ENCODE measurements around the gene GADL1.

Gene GADL1

GRCh38 chr3:30729512-30729911 is 164.9 kb downstream of the GADL1 start:
- TF ChIP-seq CTCF (IDR thresholded peaks at IDR 0.05; ENCODE audit: low read depth, low read length, missing control alignments) = no peak
- DNase-seq (ENCODE audit: low read depth) = no peak
- in situ Hi-C loops (cut with HindIII; ENCODE audit: low sequenced_read_pairs) = no loop called here
- H3K4me3 ChIP-seq (ENCODE audit: low read depth, low read length) = no peak overlapping the region

- TF ChIP-seq CTCF (IDR thresholded peaks at IDR 0.05; ENCODE audit: low read depth, low read length, missing control alignments) = no peak
- in situ Hi-C loops (cut with HindIII; ENCODE audit: low sequenced_read_pairs) = no loop called here
- no peak for DNase-seq (ENCODE audit: low read depth)
- no peak overlapping the region for H3K4me3 ChIP-seq (ENCODE audit: low read depth, low read length)
These were observed 166.3 kb downstream of the GADL1 start for GRCh38 chr3:30728143-30728542.

- in situ Hi-C loops (cut with HindIII; ENCODE audit: low sequenced_read_pairs) = loop anchor here (25.0 kb wide), 1 partner anchor 688 kb away; no protein-coding TSS in a partner anchor
- no peak overlapping the region for H3K4me3 ChIP-seq (ENCODE audit: low read depth, low read length)
- no peak for TF ChIP-seq CTCF (IDR thresholded peaks at IDR 0.05; ENCODE audit: low read depth, low read length, missing control alignments)
- no peak for DNase-seq (ENCODE audit: low read depth)
These were observed 169.6 kb downstream of the GADL1 start for GRCh38 chr3:30724863-30725262.

- no peak overlapping the region for H3K4me3 ChIP-seq (ENCODE audit: low read depth, low read length)
- no peak for DNase-seq (ENCODE audit: low read depth)
- no peak for TF ChIP-seq CTCF (IDR thresholded peaks at IDR 0.05; ENCODE audit: low read depth, low read length, missing control alignments)
- in situ Hi-C loops (cut with HindIII; ENCODE audit: low sequenced_read_pairs) = loop anchor here (25.0 kb wide), 1 partner anchor 686 kb away; no protein-coding TSS in a partner anchor
These were observed 171.2 kb downstream of the GADL1 start for GRCh38 chr3:30723211-30723610.

- no peak for DNase-seq (ENCODE audit: low read depth)
- H3K4me3 ChIP-seq (ENCODE audit: low read depth, low read length) = no peak overlapping the region
- TF ChIP-seq CTCF (IDR thresholded peaks at IDR 0.05; ENCODE audit: low read depth, low read length, missing control alignments) = no peak
- in situ Hi-C loops (cut with HindIII; ENCODE audit: low sequenced_read_pairs) = loop anchor here (25.0 kb wide), 1 partner anchor 684 kb away; no protein-coding TSS in a partner anchor
These were observed 173.2 kb downstream of the GADL1 start for GRCh38 chr3:30721314-30721634.

GRCh38 chr3:30720586-30721313 is 173.7 kb downstream of the GADL1 start:
- H3K4me3 ChIP-seq (ENCODE audit: low read depth, low read length) = no peak overlapping the region
- in situ Hi-C loops (cut with HindIII; ENCODE audit: low sequenced_read_pairs) = loop anchor here (25.0 kb wide), 1 partner anchor 683 kb away; no protein-coding TSS in a partner anchor
- peak; percentile 23 for DNase-seq (ENCODE audit: low read depth)
- no peak for TF ChIP-seq CTCF (IDR thresholded peaks at IDR 0.05; ENCODE audit: low read depth, low read length, missing control alignments)
